K562 (cell line): ENCODE results near the gene CCDC174.

ENCODE experiments used
- GATAD2B ChIP-seq: fragments of 450-650 bp; IDR thresholded peaks from 2 replicates; pipeline ENCODE4 v1.6.1; 2017; ENCODE audit warnings: mild to moderate bottlenecking, borderline replicate concordance
- HMGXB4 ChIP-seq: sonication (generic); formaldehyde crosslinking; IDR thresholded peaks from 2 replicates; pipeline ENCODE4 v1.8.1; 2023; ENCODE audit warnings: mild to moderate bottlenecking, missing genetic modification reagents
- TF ChIP-seq, protein P1 (sequence below): fragments of 450-650 bp; IDR thresholded peaks from 2 replicates; pipeline ENCODE4 v1.6.1; 2016; ENCODE audit warnings: mild to moderate bottlenecking, moderate library complexity

DNA sequence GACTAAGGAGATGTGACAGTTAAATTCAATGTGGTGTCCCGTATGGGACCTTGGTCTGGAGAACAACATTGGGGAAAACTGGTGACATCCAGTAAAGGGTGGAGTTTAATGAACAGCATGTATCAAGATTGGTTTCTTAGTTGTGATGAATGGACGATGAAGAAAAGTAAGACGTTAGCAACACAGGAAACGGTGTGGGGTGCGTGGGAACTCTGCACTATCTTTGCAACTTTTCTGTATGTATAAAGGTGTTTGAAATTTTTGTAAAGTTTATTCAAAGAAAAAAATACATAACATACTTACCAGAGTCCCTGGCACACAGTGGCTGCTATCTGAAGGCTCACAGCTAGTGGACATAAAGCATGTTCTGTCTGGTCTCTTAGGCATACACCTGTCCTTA lies 6.1 kb upstream of the CCDC174 start:
- TF ChIP-seq GATAD2B: no peak
- TF ChIP-seq HMGXB4 (CRISPR knock-in tag): no peak
- TF ChIP-seq, protein P1, sequence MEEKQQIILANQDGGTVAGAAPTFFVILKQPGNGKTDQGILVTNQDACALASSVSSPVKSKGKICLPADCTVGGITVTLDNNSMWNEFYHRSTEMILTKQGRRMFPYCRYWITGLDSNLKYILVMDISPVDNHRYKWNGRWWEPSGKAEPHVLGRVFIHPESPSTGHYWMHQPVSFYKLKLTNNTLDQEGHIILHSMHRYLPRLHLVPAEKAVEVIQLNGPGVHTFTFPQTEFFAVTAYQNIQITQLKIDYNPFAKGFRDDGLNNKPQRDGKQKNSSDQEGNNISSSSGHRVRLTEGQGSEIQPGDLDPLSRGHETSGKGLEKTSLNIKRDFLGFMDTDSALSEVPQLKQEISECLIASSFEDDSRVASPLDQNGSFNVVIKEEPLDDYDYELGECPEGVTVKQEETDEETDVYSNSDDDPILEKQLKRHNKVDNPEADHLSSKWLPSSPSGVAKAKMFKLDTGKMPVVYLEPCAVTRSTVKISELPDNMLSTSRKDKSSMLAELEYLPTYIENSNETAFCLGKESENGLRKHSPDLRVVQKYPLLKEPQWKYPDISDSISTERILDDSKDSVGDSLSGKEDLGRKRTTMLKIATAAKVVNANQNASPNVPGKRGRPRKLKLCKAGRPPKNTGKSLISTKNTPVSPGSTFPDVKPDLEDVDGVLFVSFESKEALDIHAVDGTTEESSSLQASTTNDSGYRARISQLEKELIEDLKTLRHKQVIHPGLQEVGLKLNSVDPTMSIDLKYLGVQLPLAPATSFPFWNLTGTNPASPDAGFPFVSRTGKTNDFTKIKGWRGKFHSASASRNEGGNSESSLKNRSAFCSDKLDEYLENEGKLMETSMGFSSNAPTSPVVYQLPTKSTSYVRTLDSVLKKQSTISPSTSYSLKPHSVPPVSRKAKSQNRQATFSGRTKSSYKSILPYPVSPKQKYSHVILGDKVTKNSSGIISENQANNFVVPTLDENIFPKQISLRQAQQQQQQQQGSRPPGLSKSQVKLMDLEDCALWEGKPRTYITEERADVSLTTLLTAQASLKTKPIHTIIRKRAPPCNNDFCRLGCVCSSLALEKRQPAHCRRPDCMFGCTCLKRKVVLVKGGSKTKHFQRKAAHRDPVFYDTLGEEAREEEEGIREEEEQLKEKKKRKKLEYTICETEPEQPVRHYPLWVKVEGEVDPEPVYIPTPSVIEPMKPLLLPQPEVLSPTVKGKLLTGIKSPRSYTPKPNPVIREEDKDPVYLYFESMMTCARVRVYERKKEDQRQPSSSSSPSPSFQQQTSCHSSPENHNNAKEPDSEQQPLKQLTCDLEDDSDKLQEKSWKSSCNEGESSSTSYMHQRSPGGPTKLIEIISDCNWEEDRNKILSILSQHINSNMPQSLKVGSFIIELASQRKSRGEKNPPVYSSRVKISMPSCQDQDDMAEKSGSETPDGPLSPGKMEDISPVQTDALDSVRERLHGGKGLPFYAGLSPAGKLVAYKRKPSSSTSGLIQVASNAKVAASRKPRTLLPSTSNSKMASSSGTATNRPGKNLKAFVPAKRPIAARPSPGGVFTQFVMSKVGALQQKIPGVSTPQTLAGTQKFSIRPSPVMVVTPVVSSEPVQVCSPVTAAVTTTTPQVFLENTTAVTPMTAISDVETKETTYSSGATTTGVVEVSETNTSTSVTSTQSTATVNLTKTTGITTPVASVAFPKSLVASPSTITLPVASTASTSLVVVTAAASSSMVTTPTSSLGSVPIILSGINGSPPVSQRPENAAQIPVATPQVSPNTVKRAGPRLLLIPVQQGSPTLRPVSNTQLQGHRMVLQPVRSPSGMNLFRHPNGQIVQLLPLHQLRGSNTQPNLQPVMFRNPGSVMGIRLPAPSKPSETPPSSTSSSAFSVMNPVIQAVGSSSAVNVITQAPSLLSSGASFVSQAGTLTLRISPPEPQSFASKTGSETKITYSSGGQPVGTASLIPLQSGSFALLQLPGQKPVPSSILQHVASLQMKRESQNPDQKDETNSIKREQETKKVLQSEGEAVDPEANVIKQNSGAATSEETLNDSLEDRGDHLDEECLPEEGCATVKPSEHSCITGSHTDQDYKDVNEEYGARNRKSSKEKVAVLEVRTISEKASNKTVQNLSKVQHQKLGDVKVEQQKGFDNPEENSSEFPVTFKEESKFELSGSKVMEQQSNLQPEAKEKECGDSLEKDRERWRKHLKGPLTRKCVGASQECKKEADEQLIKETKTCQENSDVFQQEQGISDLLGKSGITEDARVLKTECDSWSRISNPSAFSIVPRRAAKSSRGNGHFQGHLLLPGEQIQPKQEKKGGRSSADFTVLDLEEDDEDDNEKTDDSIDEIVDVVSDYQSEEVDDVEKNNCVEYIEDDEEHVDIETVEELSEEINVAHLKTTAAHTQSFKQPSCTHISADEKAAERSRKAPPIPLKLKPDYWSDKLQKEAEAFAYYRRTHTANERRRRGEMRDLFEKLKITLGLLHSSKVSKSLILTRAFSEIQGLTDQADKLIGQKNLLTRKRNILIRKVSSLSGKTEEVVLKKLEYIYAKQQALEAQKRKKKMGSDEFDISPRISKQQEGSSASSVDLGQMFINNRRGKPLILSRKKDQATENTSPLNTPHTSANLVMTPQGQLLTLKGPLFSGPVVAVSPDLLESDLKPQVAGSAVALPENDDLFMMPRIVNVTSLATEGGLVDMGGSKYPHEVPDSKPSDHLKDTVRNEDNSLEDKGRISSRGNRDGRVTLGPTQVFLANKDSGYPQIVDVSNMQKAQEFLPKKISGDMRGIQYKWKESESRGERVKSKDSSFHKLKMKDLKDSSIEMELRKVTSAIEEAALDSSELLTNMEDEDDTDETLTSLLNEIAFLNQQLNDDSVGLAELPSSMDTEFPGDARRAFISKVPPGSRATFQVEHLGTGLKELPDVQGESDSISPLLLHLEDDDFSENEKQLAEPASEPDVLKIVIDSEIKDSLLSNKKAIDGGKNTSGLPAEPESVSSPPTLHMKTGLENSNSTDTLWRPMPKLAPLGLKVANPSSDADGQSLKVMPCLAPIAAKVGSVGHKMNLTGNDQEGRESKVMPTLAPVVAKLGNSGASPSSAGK: no peak
